Coronary artery (tissue), 2 donors: ENCODE data around the gene SINHCAF.
A peak's percentile ranks its signal among the peaks of the same experiment; 100 is the strongest.

Source experiments
- DNase-seq: peaks from one replicate; pipeline ENCODE4 v3.0.0-alpha.2; 2017; ENCODE audit warnings: low spot score
- H3K27ac ChIP-seq, 2 donors: fragments of 200-600 bp; sonication (generic); one replicate each; pipeline ENCODE4 v1.5.1; 2016 to 2019
- H3K4me3 ChIP-seq: fragments of 200-600 bp; sonication (generic); 2 replicates; pipeline ENCODE4 v1.5.1; 2016; ENCODE audit warnings: mild to moderate bottlenecking, moderate library complexity
- TF ChIP-seq, protein P1 (sequence below): fragments of 200-600 bp; sonication (generic); IDR thresholded peaks from one replicate; pipeline ENCODE4 v1.5.1; 2019; ENCODE audit warnings: antibody characterized with exemption

Gene SINHCAF

DNA sequence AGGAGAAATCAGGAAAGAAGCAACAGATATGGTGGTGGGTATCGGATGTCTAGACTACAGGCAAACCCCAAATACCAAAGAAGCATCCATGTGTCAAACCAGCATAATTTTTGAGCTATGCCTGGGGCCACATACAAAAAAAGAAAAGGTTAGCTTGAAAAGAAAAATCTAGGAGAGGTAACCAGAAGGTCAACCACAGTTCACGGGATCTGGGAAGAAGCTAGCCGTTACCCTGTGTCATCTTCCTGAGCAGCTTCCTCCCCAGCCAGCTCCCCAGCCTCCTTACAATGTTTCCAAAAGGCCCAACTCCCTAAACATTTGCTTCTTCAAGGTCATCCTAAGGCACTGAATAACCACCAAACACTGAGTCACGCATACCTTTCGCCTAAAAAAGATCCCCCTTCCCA lies 3.1 kb downstream of the SINHCAF start:
- no peak overlapping the region for H3K4me3 ChIP-seq
- DNase-seq, result no peak
- no peak overlapping the region for H3K27ac ChIP-seq
- TF ChIP-seq, protein P1, sequence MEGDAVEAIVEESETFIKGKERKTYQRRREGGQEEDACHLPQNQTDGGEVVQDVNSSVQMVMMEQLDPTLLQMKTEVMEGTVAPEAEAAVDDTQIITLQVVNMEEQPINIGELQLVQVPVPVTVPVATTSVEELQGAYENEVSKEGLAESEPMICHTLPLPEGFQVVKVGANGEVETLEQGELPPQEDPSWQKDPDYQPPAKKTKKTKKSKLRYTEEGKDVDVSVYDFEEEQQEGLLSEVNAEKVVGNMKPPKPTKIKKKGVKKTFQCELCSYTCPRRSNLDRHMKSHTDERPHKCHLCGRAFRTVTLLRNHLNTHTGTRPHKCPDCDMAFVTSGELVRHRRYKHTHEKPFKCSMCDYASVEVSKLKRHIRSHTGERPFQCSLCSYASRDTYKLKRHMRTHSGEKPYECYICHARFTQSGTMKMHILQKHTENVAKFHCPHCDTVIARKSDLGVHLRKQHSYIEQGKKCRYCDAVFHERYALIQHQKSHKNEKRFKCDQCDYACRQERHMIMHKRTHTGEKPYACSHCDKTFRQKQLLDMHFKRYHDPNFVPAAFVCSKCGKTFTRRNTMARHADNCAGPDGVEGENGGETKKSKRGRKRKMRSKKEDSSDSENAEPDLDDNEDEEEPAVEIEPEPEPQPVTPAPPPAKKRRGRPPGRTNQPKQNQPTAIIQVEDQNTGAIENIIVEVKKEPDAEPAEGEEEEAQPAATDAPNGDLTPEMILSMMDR, result no peak

DNA sequence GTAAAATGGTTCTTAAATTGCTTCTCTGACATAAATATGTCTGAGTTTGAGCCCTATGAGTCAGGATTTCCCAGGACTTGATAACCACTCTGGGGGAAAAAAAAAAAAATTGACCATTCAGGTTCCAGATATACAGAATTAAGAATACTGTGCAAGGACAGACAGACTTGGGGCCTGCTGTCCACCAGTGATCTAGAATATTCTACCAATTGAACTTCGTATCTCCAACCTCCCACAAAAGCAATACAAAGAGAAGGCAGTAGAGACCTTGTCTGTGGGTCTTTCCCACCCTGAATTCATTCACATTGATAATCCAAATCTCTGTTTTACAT lies 4.1 kb downstream of the SINHCAF start:
- TF ChIP-seq, protein P1, result no peak
- Histone ChIP-seq H3K4me3 (no peak overlapping the region), H3K27ac (no peak overlapping the region)
- no peak for DNase-seq

DNA sequence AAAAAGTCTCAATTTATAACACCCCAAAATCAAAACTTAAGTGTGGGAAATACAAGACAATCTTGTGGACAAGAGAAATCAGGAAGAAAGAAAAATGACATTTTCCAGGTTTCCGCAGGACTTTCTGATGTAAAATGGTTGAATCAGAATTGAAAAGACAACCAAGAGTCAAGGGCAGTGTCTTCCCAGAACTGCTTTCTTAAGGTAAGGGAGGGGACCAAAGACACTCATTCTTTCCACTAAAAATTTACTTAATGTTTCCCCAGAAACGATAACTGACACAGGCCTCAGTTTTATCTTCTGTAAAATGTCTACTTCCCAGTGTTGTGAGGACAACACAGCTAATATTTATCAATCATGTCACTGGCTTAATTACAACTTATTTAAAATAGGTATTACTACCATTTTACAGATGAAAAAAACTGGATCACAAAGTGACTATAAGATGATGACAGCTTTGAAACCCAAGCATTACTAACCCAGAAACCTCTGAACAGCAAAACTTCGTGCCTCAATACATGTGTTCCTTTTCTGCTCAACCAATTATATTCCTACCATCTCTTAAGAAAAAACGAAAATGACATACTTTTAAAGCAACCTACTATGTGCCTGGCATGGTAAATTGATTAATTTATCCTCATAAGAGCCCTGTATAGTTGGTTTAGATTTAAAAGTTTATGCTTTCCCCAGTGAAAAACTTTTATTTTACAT lies 4.6 kb downstream of the SINHCAF start:
- H3K4me3 ChIP-seq, result no peak overlapping the region
- TF ChIP-seq, protein P1, result no peak
- DNase-seq, result no peak
- no peak overlapping the region for H3K27ac ChIP-seq

DNA sequence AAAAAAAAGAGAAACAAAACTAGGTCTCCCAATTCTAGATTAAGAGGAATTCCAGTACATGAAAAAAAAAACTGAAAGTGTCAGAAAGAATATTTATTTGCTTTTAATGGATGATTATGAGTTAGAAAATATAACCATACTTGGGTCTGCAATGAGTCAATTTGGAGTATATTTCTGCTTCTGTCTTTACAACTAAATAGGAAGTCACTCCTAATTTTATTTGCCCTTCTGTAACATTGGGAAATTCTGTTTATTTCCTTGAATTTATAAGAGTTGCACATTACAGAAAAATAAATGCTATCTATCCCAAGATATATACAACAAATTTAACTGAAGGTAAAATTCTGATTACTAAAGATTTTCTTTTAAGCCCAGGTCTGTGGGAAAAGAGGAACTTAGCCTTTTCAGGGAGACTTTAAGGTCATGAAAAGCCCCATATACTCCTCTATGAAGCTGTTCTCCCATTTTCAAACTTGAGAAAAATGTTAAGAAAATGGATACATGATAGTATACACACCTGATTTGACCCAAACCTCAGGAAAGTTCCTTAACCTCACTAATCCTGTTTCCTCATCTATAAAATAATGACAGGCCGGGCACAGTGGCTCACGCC lies 7.2 kb downstream of the SINHCAF start:
- no peak for DNase-seq
- TF ChIP-seq, protein P1, result no peak
- Histone ChIP-seq H3K4me3 (no peak overlapping the region), H3K27ac (no peak overlapping the region)

DNA sequence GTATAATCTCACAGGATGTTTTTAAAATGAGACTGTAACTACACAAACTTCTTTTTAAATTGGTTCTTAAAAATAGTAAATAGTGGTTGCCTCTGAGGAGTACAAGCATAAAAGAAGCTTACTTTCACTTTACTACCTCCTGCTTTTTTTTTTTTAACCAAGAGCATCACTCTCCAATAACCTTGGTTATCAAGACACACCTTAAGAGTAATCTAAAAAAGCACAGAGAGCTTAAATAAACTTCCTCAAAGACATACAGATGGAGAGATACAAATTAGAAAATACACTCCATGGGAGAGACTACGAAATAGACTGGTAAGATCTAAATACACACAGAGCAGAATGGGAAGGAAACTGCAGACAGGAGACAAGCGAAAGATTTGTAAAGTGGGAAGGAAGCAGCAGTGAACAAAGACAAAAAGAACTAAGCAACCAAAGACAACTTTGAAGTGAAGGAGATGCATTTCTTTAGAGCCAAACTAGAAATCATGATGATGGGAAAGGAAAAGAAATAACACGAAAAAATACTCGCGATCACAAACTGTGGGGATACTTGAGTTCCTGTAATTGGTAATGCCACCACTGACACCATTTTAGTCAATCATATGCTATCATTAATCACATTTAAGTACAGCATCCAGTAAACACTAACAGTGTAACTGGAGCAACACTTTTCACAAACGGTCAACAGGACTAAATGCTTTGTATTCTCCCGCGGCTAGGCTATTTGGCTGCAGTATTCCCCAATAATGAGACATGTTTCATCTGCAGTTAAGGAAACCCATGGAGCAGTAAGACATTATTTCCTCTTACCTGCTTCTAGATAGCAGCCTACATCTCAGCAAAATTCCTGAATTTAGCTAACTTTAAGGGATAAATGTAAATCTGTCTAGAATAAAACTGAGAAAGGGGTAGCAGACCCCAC lies 8.2 kb downstream of the SINHCAF start:
- H3K4me3 ChIP-seq, result peak overlapping the region; percentile 43
- DNase-seq, result no peak
- H3K27ac ChIP-seq, result no peak overlapping the region
- TF ChIP-seq, protein P1, result no peak

DNA sequence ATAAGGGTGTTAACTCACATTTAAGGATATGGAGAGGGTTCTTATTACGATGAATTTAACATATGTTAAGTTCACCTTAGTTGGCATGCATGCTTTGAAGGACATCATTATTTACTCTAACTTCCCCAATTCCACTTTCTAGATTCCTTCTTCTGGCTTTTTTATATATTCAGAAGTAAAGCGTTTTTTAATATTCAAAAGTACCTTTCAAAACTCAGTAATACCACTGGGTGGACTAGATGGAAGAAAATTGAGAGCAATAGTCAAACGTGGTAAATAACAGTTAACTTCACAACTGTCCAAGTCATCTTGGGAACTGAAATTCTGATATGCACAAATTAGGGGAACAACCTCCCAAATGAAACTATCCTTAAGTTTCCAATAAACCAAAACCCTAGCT lies 9.1 kb downstream of the SINHCAF start:
- TF ChIP-seq, protein P1, result no peak
- no peak for DNase-seq
- H3K4me3 ChIP-seq, result peak overlapping the region; percentile 43
- no peak overlapping the region for H3K27ac ChIP-seq
